ENCODE results near the gene MAP4K5. TPM values are rescaled to one million over a fixed set of nuclear protein-coding genes. Genes with fewer than 3 reads are reported as not detected.

MAP4K5 gene
- total and polyA plus RNA-seq, 2 of the 13 experiments (the other 11 are each of a cell fraction or from before 2014, with no cell fraction given): 12.7 to 23.9 TPM

DNA sequence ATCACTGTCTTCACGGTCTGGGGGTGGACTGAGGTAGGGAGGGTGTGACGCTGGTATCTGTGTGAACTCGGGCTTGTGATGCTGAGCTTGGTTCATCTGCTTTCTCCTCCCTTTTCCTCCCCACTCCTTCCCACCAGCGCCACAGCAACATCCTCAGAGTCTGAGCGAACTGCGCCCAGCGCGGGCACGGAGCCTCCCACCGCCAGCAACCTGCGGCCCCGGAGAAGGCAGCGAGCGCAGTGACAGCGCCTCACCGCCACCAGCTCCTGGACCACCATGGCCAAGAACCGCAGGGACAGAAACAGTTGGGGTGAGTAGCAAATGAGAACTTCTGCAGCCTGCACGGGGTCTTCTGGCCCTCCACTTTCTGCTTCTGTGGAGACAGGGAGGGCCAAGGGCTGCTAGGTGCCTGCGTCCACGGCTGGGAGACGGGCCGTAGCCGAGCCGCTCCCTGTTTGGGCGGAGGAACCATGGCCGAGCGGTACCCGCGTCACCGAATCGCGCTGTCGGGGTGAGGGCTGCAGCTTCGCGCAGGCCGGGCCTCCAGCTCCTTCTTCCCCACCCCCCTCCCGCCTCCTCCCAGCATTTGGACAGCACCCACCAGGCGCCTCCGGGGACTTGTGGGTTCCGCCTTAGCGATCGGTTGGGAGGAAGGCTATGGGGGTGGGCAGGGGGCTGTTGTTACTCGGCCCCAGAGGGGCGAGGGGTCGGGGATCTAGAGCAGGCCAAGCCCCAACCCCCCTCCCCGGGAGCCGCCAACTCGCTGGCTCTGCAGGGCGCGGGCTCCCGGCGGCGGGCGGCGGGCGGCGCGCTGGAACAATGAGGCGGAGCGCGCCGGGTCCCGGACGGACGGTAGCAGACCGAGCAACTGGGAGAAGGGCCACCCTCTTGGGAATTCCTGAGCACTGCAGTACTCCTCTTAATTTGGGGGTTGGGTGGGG lies 27.9 kb upstream of the MAP4K5 start, which contains the start of gene ATL1:
Gene ATL1 (plus strand): TSS at position 156 of the 941 bp plus-strand sequence. CDS start 121 bp downstream, at position 277.
- no peak for FAIRE-seq
- ChIA-PET POLR2A (no interaction called here), CTCF (ENCODE audit: low intra/inter-chr PET ratio, low total read pairs) (no interaction called here)
- TF ChIP-seq SMC3 (IDR thresholded peaks at IDR 0.05; ENCODE audit: low read length): no peak
- no peak for TF ChIP-seq ZFP36L1 (CRISPR knock-in tag; IDR thresholded peaks at IDR 0.05)
- TF ChIP-seq MED13 (CRISPR knock-in tag; IDR thresholded peaks at IDR 0.05): no peak
- TF ChIP-seq ZNF777 (CRISPR knock-in tag; IDR thresholded peaks at IDR 0.05): peak; percentile 56; the same call in 1 of the 2 replicates
- TF ChIP-seq, protein P1, sequence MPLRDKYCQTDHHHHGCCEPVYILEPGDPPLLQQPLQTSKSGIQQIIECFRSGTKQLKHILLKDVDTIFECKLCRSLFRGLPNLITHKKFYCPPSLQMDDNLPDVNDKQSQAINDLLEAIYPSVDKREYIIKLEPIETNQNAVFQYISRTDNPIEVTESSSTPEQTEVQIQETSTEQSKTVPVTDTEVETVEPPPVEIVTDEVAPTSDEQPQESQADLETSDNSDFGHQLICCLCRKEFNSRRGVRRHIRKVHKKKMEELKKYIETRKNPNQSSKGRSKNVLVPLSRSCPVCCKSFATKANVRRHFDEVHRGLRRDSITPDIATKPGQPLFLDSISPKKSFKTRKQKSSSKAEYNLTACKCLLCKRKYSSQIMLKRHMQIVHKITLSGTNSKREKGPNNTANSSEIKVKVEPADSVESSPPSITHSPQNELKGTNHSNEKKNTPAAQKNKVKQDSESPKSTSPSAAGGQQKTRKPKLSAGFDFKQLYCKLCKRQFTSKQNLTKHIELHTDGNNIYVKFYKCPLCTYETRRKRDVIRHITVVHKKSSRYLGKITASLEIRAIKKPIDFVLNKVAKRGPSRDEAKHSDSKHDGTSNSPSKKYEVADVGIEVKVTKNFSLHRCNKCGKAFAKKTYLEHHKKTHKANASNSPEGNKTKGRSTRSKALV (CRISPR knock-in tag; IDR thresholded peaks at IDR 0.05): peak; percentile 94
- TF ChIP-seq EEA1 (CRISPR knock-in tag; IDR thresholded peaks at IDR 0.05; ENCODE audit: borderline replicate concordance): no peak
- peak; percentile 32; the same call in 1 of the 2 replicates for TF ChIP-seq GABPB1 (CRISPR knock-in tag; IDR thresholded peaks at IDR 0.05)
- TF ChIP-seq, protein P2, sequence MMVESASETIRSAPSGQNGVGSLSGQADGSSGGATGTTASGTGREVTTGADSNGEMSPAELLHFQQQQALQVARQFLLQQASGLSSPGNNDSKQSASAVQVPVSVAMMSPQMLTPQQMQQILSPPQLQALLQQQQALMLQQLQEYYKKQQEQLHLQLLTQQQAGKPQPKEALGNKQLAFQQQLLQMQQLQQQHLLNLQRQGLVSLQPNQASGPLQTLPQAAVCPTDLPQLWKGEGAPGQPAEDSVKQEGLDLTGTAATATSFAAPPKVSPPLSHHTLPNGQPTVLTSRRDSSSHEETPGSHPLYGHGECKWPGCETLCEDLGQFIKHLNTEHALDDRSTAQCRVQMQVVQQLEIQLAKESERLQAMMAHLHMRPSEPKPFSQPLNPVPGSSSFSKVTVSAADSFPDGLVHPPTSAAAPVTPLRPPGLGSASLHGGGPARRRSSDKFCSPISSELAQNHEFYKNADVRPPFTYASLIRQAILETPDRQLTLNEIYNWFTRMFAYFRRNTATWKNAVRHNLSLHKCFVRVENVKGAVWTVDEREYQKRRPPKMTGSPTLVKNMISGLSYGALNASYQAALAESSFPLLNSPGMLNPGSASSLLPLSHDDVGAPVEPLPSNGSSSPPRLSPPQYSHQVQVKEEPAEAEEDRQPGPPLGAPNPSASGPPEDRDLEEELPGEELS (CRISPR knock-in tag; IDR thresholded peaks at IDR 0.05): no peak
- TF ChIP-seq HOXD1 (CRISPR knock-in tag; IDR thresholded peaks at IDR 0.05): no peak
- no peak for TF ChIP-seq SKI (IDR thresholded peaks at IDR 0.05; ENCODE audit: partially characterized antibody)
- TF ChIP-seq ZNF589 (CRISPR knock-in tag; conservative IDR thresholded peaks at IDR 0.05): no peak
- TF ChIP-seq CAMTA2 (CRISPR knock-in tag; IDR thresholded peaks at IDR 0.05; ENCODE audit: borderline replicate concordance): no peak
- TF ChIP-seq NCOR1 (IDR thresholded peaks at IDR 0.05; ENCODE audit: borderline replicate concordance, low read length): no peak
- peak; percentile 86; the same call in 1 of the 2 replicates for TF ChIP-seq EZH2 (conservative IDR thresholded peaks at IDR 0.05; ENCODE audit: low read depth, low read length)

More for the DNA sequence above, 27.9 kb upstream of the MAP4K5 start, which contains the start of gene ATL1:
- no peaks in the 10 kb centered on the region for H3K79me2 ChIP-seq (ENCODE audit: insufficient read depth, low read length)
- peaks cover 9% of the 10 kb centered on the region for H3K4me1 ChIP-seq (ENCODE audit: insufficient read depth, low read length)
- H3K36me3 ChIP-seq (replicated peaks in 1 of 2; ENCODE audit: control insufficient read depth in 1 of 2, insufficient read depth in 2 of 2, low read length in 2 of 2): no peaks in the 10 kb centered on the region
- in situ Hi-C loops (cut with HindIII; ENCODE audit: extremely low pct_ligation_motif_present, low pct_unique_long_range_greater_than_20kb): no loop called here
- H4K20me1 ChIP-seq (ENCODE audit: insufficient read depth, low read length): no peaks in the 10 kb centered on the region
- H3K4me2 ChIP-seq (ENCODE audit: low read depth, low read length): peak within 1 kb of the TSS; percentile 87
- peaks cover 1 to 27% of the 10 kb centered on the region in 2 experiments for H3K27me3 ChIP-seq (ENCODE audit: control insufficient read depth in 1 of 2, insufficient read depth in 2 of 2, low read length in 2 of 2)
- H3K27ac ChIP-seq (ENCODE audit: extremely low read length, insufficient read depth, low read length): no peak within 1 kb of the TSS
- intact Hi-C loops (cut with micrococcal nuclease; ENCODE audit: unreplicated experiment): no loop called here
- WGBS (ENCODE audit: low lambda C conversion rate): 0% methylated on average over 28 of the region's 66 CpGs
- 0 out of 2 replicates have a peak within 1 kb of the TSS, but pooled peaks have one; percentile 9 for H3K9ac ChIP-seq (ENCODE audit: insufficient read depth, low read depth, low read length)
- ATAC-seq (peak; percentile 92), DNase-seq (ENCODE audit: low spot score) (no peak)
- no peak within 1 kb of the TSS for H2AFZ ChIP-seq (ENCODE audit: low read length)
- no TSS peak for BruUV-seq (replicated peaks)
- peak within 1 kb of the TSS; percentile 57 to 74 (median 68) for H3K4me3 ChIP-seq (replicated peaks in 1 of 3; ENCODE audit: insufficient read depth in 1 of 3, low read depth in 2 of 3, low read length in 3 of 3)
- H3K9me3 ChIP-seq (ENCODE audit: low read length): no peaks in the 10 kb centered on the region
